HFFc6 (cell line): ENCODE measurements around the gene JARID2. TPM values are rescaled to one million over a fixed set of nuclear protein-coding genes. Genes with fewer than 3 reads are reported as not detected.
A peak's percentile ranks its signal among the peaks of the same experiment; 100 is the strongest.

Experiments
- DNase-seq: peaks from one replicate; pipeline ENCODE4 v3.0.0-alpha.2; 2018
- H3K27ac Mint-ChIP-seq: 2 replicates; pipeline ENCODE4 v1.8.0; 2020; ENCODE audit warnings: mild to moderate bottlenecking, mixed read lengths
- H3K27me3 Mint-ChIP-seq: 2 replicates; pipeline ENCODE4 v1.8.0; 2021; ENCODE audit warnings: mild to moderate bottlenecking, moderate library complexity, mixed read lengths; ENCODE audit not compliant: insufficient read depth
- H3K36me3 Mint-ChIP-seq: 2 replicates; pipeline ENCODE4 v1.8.0; 2021; ENCODE audit warnings: low read depth, mixed read lengths
- H3K4me1 Mint-ChIP-seq: 2 replicates; pipeline ENCODE4 v1.8.0; 2020; ENCODE audit warnings: low read depth, mixed read lengths
- H3K4me3 Mint-ChIP-seq: 2 replicates; pipeline ENCODE4 v1.8.0; 2020; ENCODE audit warnings: mild to moderate bottlenecking, moderate library complexity, mixed read lengths
- H3K9me3 Mint-ChIP-seq: 2 replicates; pipeline ENCODE4 v1.8.0; 2020; ENCODE audit warnings: mild to moderate bottlenecking, mixed read lengths
- CTCF ChIP-seq: fragments of 200-600 bp; sonication (generic); IDR thresholded peaks from 2 replicates; pipeline ENCODE4 v1.5.0; 2021; ENCODE audit warnings: antibody characterized with exemption, mild to moderate bottlenecking
- total RNA-seq, 6 experiments: library from RNA; stranded (reverse); fragmentation: NEBNext Ultra II Directional; extraction: Animal tissue kit (Norgen Biotek cat#: 25700); gene quantifications; 2 replicates in 1 of 6; 3 replicates in 5 of 6; pipeline ENCODE4 v1.2.3, GENCODE V29; 2021

Gene JARID2
- total RNA-seq, 6 experiments from 2014 or later = 8.3 to 10.1 (median 9.5) TPM

GRCh38 chr6:15301179-15302006 is 55.5 kb downstream of the JARID2 start:
- no peaks in the 10 kb centered on the region for H3K27me3 Mint-ChIP-seq
- H3K4me3 Mint-ChIP-seq = peak overlapping the region; percentile 29
- H3K36me3 Mint-ChIP-seq = peaks cover 5% of the 10 kb centered on the region
- TF ChIP-seq CTCF = no peak
- peak; percentile 22 for DNase-seq
- peaks cover 74% of the 10 kb centered on the region for H3K4me1 Mint-ChIP-seq
- no peaks in the 10 kb centered on the region for H3K9me3 Mint-ChIP-seq
- peak overlapping the region; percentile 45 for H3K27ac Mint-ChIP-seq

GRCh38 chr6:15303162-15303919 is 57.5 kb downstream of the JARID2 start:
- DNase-seq = no peak
- Mint-ChIP-seq H3K27ac (no peak overlapping the region), H3K4me1 (peaks cover 75% of the 10 kb centered on the region), H3K36me3 (peaks cover 5% of the 10 kb centered on the region), H3K27me3 (no peaks in the 10 kb centered on the region), H3K9me3 (no peaks in the 10 kb centered on the region), H3K4me3 (no peak overlapping the region)
- no peak for TF ChIP-seq CTCF

DNA sequence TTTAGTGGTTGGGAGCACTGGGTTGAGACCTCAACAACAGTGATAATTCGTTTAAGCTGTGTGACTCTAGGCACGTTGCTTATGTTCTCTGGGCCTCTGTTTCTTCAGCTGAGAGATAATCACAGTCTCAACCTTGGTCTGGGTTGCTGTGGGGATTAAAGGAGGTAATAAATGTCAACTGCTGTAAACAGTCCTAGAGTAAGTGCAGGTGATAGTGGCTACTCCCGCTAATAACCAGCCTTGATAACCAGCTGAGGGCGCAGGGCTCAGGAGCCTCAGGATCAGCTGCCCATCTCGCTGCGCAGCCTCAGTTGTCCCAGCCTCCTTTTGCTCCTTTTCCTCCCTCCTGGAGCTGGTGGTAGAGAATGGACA is 58.0 kb downstream of the JARID2 start:
- Mint-ChIP-seq H3K4me1 (peaks cover 77% of the 10 kb centered on the region), H3K27me3 (no peaks in the 10 kb centered on the region), H3K9me3 (no peaks in the 10 kb centered on the region), H3K4me3 (no peak overlapping the region), H3K36me3 (peaks cover 5% of the 10 kb centered on the region), H3K27ac (no peak overlapping the region)
- no peak for TF ChIP-seq CTCF
- DNase-seq = no peak

GRCh38 chr6:15304337-15305042 is 58.6 kb downstream of the JARID2 start:
- DNase-seq = no peak
- Mint-ChIP-seq H3K27me3 (no peaks in the 10 kb centered on the region), H3K36me3 (no peaks in the 10 kb centered on the region; the same call in 1 of the 2 replicates), H3K4me1 (peaks cover 77% of the 10 kb centered on the region), H3K9me3 (no peaks in the 10 kb centered on the region), H3K4me3 (no peak overlapping the region), H3K27ac (no peak overlapping the region)
- TF ChIP-seq CTCF = no peak

DNA sequence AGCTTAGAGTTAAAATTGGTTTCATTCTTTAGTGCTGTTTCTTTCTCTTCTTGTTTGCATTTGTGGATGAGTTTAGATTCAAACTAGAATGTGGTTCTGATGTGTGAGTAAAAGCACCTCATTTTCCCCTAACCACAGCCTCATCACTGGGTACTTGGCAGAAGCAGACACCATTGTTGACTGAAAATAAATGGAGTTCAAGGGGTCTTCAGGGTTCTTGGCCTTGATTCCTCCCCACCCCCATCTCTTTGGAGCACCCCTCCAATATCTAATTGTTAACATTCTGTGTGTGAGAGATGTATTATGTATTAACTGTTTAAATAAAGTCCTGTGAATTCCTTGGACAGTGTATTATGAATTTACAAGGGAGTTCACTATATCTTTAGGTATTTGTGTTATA is 59.6 kb downstream of the JARID2 start:
- TF ChIP-seq CTCF = no peak
- Mint-ChIP-seq H3K4me1 (peaks cover 77% of the 10 kb centered on the region), H3K4me3 (no peak overlapping the region), H3K36me3 (no peaks in the 10 kb centered on the region; the same call in 1 of the 2 replicates), H3K9me3 (no peaks in the 10 kb centered on the region), H3K27me3 (no peaks in the 10 kb centered on the region), H3K27ac (no peak overlapping the region)
- DNase-seq = no peak
